Activated CD8-positive, alpha-beta memory T cell treated with anti-CD3 and anti-CD28 coated beads for 1 hour (primary cell): ENCODE data around the gene KCTD21.

Experiments
- DNase-seq, 2 donors: peaks; one replicate each; pipeline ENCODE4 v3.0.0-alpha.2; 2020; ENCODE audit warnings: low read depth in 1 of 2; ENCODE audit errors: extremely low read depth in 1 of 2

Gene KCTD21

DNA sequence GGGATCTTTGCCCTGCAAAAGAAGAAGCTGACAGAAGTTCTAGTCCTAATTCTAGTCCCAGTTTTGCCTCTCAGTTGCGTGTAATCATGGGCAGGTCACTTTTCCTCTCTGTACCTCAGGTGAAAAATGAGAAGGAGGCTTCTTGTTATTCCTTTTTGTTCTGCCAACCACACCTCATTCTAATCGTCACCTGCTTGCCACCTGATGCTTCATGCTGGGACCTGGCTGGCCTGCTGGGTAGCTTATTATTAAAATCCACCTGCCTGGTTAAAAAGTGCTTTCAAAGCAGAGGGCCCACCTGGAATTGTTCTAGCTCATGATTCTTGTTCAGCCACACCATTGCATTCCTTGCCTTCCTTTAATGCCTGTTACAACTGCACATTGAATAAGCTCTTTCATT lies 40.6 kb downstream of the KCTD21 start:
- no peak for DNase-seq

DNA sequence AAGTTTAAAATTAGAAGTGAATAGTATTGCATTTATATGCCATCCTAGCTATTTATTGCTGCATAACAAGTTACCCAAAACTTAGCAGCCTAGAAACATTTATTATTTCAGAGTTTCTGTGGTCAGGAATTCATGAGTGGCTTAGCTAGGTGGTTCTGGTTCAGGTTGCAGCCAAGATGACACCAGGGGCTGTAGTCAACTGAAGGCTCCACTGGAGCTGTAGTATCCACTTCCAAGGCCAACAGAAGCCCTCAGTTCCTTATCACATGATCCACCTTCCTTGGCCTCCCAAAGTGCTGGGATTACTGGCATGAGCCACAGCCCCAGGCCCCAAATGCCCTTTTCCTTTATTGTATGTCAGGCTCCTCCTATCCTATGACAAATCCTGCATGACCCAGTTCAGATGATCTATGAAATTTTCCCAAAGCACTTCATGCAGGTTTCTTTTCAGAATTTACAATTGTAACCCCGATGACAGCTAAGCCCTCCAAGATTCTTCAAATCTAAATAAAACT lies 42.9 kb downstream of the KCTD21 start:
- DNase-seq = no peak

DNA sequence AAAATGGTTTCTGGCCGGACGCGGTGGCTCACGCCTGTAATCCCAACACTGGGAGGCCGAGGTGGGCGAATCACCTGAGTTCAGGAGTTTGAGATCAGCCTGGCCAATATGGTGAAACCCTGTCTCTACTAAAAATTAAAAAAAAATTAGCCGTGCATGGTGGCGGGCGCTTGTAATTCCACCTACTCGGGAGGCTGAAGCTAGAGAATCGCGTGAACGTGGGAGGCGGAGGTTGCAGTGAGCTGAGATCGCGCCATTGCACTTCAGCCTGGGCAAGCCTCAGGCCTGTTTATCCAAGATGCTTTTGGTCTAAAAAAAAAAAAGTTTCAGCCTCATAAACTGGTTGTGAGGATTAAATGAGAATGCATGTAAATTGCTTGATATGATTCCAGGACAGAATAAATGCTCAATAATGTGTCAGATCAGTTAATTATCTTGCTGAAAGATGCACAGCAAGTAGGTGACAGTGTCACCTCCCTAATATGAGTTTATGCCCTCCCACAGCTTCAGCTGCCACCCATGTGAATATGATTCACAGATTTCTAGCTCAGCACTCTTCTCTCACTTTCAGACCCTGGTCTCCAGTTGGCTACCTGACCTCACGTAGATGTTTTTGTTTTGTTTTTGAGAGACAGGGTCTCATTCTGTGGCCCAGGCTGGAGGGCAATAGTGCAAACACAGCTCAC lies 47.9 kb downstream of the KCTD21 start:
- no peak for DNase-seq

DNA sequence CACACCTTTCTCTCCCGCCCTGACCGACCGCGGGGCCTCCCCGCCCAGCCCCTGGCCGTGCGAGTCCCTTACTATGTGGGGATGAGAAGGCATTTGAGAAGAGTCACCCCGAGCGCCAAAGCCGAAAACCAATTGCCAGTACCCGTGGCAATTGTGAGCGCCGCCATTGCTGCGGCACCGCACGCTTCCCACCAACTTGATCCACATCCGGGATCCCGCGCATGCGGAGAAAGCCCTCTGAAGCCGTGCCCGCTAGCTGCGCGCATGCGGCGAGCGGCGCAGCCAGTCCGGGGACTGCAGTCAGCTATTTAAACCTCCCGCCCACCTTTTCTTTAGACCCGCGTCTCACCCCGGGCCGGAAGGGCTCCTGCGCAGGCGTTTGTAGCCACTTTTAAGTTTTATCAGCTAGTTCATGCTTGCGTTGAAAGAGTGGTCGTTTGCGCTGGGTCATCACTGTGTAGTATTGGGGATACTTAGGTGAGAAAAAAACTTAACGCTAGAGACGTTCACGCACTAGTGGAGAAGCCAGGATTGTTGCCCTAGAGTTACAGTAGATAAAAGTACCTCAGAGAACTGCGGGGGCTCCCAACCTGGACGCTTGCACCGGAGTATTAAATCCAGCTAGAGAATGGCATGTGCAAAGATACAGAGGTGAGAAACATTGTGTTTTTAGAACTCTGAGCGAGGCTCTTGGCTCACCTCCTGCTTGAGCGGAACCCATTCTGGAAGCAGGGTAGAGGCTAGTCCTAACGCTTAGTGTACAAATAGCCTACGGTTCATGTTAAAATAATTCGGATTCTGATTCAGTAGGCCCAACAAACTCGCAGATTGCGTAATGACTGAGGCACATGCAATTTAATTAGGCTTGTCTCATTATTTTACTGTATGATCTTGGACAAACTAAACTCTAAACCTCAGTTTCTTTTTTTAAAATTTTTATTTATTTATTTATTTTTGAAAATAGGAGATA lies 48.7 kb downstream of the KCTD21 start, which contains the start of gene ALG8:
Gene ALG8 (minus strand): TSS at position 205 of the 970 bp plus-strand sequence. CDS start 38 bp downstream, at position 167.
- peak; percentile 93 to 95 for DNase-seq

DNA sequence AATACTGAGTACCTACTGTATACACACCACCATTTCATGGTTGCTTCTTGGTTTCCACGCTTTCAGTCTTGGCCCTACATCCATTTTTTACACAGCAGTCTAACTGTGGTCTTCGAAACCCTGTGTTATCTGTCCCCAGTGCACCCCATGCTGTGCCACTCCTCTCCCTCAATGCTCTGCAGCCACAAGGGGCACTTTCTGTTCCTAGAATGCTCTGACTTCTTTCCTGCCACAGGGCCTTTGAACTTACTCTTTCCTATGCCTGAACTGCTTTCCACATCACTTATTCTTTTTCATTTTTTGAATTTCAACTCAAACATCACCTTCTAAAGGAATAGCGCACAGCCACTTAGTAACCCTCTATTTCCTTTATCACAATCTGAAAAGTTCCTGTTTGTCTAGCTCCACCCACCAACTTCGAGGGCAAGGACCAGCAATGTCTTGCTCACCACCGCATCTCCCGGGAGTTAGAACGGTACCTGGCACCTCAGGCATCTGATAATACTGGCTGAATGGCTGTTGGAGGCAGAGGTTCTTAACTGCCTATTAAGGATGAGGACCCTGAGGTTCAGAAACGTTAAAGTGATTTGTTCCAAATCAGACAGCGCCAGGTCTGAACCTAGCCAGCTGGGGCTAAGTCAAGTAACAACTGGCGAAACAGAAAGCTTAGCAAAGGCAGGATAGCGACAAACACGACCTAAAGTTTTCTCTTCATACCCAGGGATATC lies 49.6 kb downstream of the KCTD21 start:
- DNase-seq = peak in 1 of 2 donors; percentile 1

DNA sequence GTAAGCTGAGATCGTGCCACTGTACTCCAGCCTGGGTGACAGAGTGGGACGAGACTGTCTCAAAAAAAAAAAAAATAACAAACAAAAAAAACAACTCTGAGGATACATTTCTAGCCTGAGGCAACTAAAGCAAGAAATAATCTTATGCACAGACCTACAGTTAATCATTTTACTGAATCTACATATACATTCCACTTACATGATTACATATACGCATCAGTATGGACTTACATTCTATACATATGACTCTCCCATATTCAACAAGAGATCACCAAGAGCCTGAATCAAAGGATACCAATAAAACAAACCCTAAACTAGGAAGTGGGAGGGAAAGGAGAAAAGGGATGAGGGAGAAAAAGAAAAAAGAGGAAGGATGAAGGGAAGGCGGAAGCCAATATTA lies 50.1 kb downstream of the KCTD21 start:
- DNase-seq = no peak

DNA sequence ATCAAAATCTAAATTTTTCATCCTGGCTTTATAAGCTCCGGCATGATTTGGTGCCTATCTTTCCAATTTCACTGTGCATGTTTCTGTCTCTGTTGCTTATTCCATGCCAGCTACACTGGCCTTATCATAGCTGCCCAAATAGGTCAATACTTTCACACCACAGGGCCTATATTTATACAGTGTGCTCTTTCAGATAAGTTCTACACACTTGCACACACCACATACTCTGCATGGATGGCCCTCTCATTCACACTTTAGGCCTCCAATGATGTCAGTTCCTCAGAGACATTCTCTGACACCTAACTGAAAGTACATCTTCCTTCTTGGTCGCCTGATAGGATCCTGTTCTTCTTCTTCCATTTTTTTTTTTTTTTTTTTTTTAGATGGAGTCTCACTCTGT lies 56.0 kb downstream of the KCTD21 start:
- DNase-seq = no peak

DNA sequence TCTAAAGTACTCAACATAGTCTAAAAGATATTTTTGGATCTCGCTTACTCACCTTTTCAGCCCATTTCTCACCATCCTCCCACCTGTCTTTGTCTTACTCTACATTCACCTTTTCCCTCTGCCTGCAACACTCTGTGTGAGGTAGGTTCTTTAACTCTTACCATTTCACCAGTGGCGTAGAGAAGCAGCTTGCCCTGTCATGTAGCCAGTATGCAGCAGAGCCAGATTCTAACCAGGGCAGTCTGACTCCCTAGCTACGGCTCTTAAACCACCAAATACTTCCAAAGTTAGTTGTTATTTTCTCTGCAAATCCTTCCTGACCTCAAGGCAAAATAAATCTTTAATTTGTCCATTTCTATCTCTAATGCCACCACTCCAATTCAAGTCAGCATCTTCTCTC lies 56.5 kb downstream of the KCTD21 start:
- no peak for DNase-seq

DNA sequence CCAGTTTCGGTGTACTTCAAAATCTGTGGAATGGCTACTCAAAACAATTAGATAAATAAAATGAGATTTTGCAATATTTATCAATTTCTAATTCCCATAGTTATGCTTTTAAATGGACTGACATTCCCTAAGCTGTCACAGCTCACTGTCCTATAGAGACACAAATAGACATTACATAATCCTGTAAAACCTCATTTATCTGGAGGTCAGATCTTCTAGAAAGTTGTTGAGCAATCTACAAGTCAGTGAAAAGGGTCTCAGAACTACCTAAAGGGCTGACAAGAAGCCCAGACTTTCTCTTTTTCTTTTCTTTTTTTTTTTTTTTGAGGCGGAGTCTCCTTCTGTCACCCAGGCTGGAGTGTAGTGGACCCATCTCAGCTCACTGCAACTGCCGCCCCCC lies 61.0 kb downstream of the KCTD21 start:
- DNase-seq = no peak
